HepG2 (cell line): ENCODE measurements around the gene ACSS1. TPM values are rescaled to one million over a fixed set of nuclear protein-coding genes. Genes with fewer than 3 reads are reported as not detected.

Experiments used
- AGO2 ChIP-seq: fragments of 200-400 bp; formaldehyde crosslinking; optimal IDR thresholded peaks from 2 replicates; pipeline ENCODE3; 2017; ENCODE audit warnings: mild to moderate bottlenecking, low read depth, low read length, moderate library complexity
- FOXA3 ChIP-seq: IDR thresholded peaks from 2 replicates; pipeline ENCODE4 v1.6.1; 2016; ENCODE audit warnings: missing genetic modification reagents, missing compliant biosample characterization
- FOXK2 ChIP-seq: fragments of 450-650 bp; IDR thresholded peaks from 2 replicates; pipeline ENCODE4 v1.6.1; 2016
- MIXL1 ChIP-seq: IDR thresholded peaks from 2 replicates; pipeline ENCODE4 v1.6.1; 2016
- NCOA1 ChIP-seq: sonication (generic); formaldehyde crosslinking; IDR thresholded peaks from 2 replicates; pipeline ENCODE4 v1.9.0; 2021; ENCODE audit warnings: missing genetic modification reagents
- PAWR ChIP-seq: sonication (generic); formaldehyde crosslinking; IDR thresholded peaks from 2 replicates; pipeline ENCODE4 v1.4.0; 2020; ENCODE audit warnings: missing genetic modification reagents, mild to moderate bottlenecking, borderline replicate concordance
- SRY ChIP-seq: sonication (generic); formaldehyde crosslinking; IDR thresholded peaks from 2 replicates; pipeline ENCODE4 v1.8.0; 2022; ENCODE audit warnings: mild to moderate bottlenecking, missing genetic modification reagents
- SUZ12 ChIP-seq: fragments of 150-350 bp; IDR thresholded peaks from 2 replicates; pipeline ENCODE4 v1.6.1; 2014; ENCODE audit warnings: low read depth, low read length
- ZBTB26 ChIP-seq: IDR thresholded peaks from 2 replicates; pipeline ENCODE4 v1.6.1; 2016; ENCODE audit warnings: missing compliant biosample characterization, missing genetic modification reagents, borderline replicate concordance
- ZFY ChIP-seq: sonication (generic); formaldehyde crosslinking; IDR thresholded peaks from 2 replicates; pipeline ENCODE4 v1.4.0; 2020; ENCODE audit warnings: missing genetic modification reagents
- ZNF354B ChIP-seq: sonication (generic); formaldehyde crosslinking; IDR thresholded peaks from 2 replicates; pipeline ENCODE4 v1.8.0; 2022; ENCODE audit warnings: mild to moderate bottlenecking, missing genetic modification reagents
- ZNF546 ChIP-seq: sonication (generic); formaldehyde crosslinking; conservative IDR thresholded peaks from 2 replicates; pipeline ENCODE4 v1.8.1; 2023; ENCODE audit warnings: mild to moderate bottlenecking, missing genetic modification reagents
- ZNF558 ChIP-seq: sonication (generic); formaldehyde crosslinking; IDR thresholded peaks from 2 replicates; pipeline ENCODE4 v1.9.0; 2022; ENCODE audit warnings: mild to moderate bottlenecking, missing genetic modification reagents, borderline replicate concordance
- ZNF646 ChIP-seq: sonication (generic); formaldehyde crosslinking; IDR thresholded peaks from 2 replicates; pipeline ENCODE4 v1.9.0; 2021; ENCODE audit warnings: mild to moderate bottlenecking, missing genetic modification reagents
- polyA plus RNA-seq, 8 experiments: library from polyadenylated mRNA; depleted of rRNA in 3 of 8; stranded (reverse) in 7 of 8; unstranded in 1 of 8; fragments of >200 nt; fragmentation: Illumina TruSeq in 4 of 8; extraction: Trizol in 4 of 8; gene quantifications; 2 replicates each; pipeline versions ENCODE4 v1.2.1 to v1.2.3, GENCODE V29; 2011 to 2016; ENCODE audit warnings: low read depth in 4 of 8, missing spikeins in 1 of 8, mixed read lengths in 1 of 8; ENCODE audit not compliant: insufficient read depth in 1 of 8
- total RNA-seq, 5 experiments: library from RNA; depleted of rRNA; stranded (reverse); fragments of >200 nt; fragmentation: Illumina TruSeq; extraction: Trizol; gene quantifications; 2 replicates each; pipeline ENCODE4 v1.2.3, GENCODE V29; 2016; ENCODE audit warnings: low read depth in 1 of 5
- TF ChIP-seq, protein P1 (sequence below): sonication (generic); formaldehyde crosslinking; IDR thresholded peaks from 2 replicates; pipeline ENCODE4 v1.4.0; 2020; ENCODE audit warnings: missing genetic modification reagents
- TF ChIP-seq, protein P2 (sequence below): sonication (generic); formaldehyde crosslinking; IDR thresholded peaks from 2 replicates; pipeline ENCODE4 v1.9.0; 2021; ENCODE audit warnings: missing genetic modification reagents, borderline replicate concordance

ACSS1 gene
- total and polyA plus RNA-seq, 2 of the 13 experiments (the other 11 are each of a cell fraction or from before 2014, with no cell fraction given), result 15.2 to 41.6 TPM

- TF ChIP-seq, protein P1, sequence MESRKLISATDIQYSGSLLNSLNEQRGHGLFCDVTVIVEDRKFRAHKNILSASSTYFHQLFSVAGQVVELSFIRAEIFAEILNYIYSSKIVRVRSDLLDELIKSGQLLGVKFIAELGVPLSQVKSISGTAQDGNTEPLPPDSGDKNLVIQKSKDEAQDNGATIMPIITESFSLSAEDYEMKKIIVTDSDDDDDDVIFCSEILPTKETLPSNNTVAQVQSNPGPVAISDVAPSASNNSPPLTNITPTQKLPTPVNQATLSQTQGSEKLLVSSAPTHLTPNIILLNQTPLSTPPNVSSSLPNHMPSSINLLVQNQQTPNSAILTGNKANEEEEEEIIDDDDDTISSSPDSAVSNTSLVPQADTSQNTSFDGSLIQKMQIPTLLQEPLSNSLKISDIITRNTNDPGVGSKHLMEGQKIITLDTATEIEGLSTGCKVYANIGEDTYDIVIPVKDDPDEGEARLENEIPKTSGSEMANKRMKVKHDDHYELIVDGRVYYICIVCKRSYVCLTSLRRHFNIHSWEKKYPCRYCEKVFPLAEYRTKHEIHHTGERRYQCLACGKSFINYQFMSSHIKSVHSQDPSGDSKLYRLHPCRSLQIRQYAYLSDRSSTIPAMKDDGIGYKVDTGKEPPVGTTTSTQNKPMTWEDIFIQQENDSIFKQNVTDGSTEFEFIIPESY (CRISPR knock-in tag), result peak; percentile 42; the same call in 1 of the 2 replicates
- no peak for TF ChIP-seq MIXL1 (CRISPR knock-in tag)
- TF ChIP-seq, protein P2, sequence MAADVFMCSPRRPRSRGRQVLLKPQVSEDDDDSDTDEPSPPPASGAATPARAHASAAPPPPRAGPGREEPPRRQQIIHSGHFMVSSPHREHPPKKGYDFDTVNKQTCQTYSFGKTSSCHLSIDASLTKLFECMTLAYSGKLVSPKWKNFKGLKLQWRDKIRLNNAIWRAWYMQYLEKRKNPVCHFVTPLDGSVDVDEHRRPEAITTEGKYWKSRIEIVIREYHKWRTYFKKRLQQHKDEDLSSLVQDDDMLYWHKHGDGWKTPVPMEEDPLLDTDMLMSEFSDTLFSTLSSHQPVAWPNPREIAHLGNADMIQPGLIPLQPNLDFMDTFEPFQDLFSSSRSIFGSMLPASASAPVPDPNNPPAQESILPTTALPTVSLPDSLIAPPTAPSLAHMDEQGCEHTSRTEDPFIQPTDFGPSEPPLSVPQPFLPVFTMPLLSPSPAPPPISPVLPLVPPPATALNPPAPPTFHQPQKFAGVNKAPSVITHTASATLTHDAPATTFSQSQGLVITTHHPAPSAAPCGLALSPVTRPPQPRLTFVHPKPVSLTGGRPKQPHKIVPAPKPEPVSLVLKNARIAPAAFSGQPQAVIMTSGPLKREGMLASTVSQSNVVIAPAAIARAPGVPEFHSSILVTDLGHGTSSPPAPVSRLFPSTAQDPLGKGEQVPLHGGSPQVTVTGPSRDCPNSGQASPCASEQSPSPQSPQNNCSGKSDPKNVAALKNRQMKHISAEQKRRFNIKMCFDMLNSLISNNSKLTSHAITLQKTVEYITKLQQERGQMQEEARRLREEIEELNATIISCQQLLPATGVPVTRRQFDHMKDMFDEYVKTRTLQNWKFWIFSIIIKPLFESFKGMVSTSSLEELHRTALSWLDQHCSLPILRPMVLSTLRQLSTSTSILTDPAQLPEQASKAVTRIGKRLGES (CRISPR knock-in tag), result peak; percentile 64; the same call in 1 of the 2 replicates
- peak; percentile 42; the same call in 1 of the 2 replicates for TF ChIP-seq ZNF354B
- 0 out of 2 replicates have a peak, but pooled peaks have one; percentile 38 for TF ChIP-seq ZBTB26 (CRISPR knock-in tag)
- peak; percentile 98; the same call in 1 of the 2 replicates for TF ChIP-seq PAWR (CRISPR knock-in tag)
- TF ChIP-seq ZNF646 (CRISPR knock-in tag), result 0 out of 2 replicates have a peak, but pooled peaks have one; percentile 12
- no peak for TF ChIP-seq FOXK2
- 0 out of 2 replicates have a peak, but pooled peaks have one; percentile 17 for TF ChIP-seq ZNF558 (CRISPR knock-in tag)
- TF ChIP-seq SRY (CRISPR knock-in tag), result peak; percentile 53; the same call in 1 of the 2 replicates
- TF ChIP-seq ZFY (CRISPR knock-in tag), result peak; percentile 67; the same call in 1 of the 2 replicates
- no peak for TF ChIP-seq SUZ12
- TF ChIP-seq ZNF546 (CRISPR knock-in tag), result no peak
- no peak for TF ChIP-seq NCOA1
- no peak for TF ChIP-seq AGO2
- 0 out of 2 replicates have a peak, but pooled peaks have one; percentile 10 for TF ChIP-seq FOXA3 (CRISPR knock-in tag)
Measured at GRCh38 chr20:25058051-25058846, at the start of gene ACSS1 (continued).
